HEK293T (cell line): ENCODE results near the gene ADTRP.

Experiments used
- CTCF ChIA-PET: fragments of 350-600 bp; formaldehyde crosslinking; extraction: SDS; loops from one replicate; lab custom pipeline; 2021; ENCODE audit warnings: antibody characterized with exemption, inconsistent platforms; lab: Yijun Ruan, JAX
- POLR2A ChIA-PET: fragments of 350-600 bp; formaldehyde crosslinking; extraction: SDS; loops from one replicate; lab custom pipeline; 2020; ENCODE audit warnings: antibody characterized with exemption, inconsistent platforms; lab: Yijun Ruan, JAX
- DNase-seq: peaks from one replicate; pipeline ENCODE4 v3.0.0; 2012; ENCODE audit warnings: mixed read lengths; ENCODE audit errors: extremely low spot score
- ARNT ChIP-seq: fragments of 450-650 bp; IDR thresholded peaks from 2 replicates; pipeline ENCODE4 v1.6.1; 2017; ENCODE audit warnings: mild to moderate bottlenecking
- BHLHE40 ChIP-seq: fragments of 450-650 bp; IDR thresholded peaks from 2 replicates; pipeline ENCODE4 v1.6.1; 2016; ENCODE audit warnings: mild to moderate bottlenecking, moderate library complexity, borderline replicate concordance
- CTBP1 ChIP-seq: fragments of 450-650 bp; IDR thresholded peaks from 2 replicates; pipeline ENCODE4 v1.6.1; 2016; ENCODE audit warnings: borderline replicate concordance
- ELF4 ChIP-seq: fragments of 450-650 bp; IDR thresholded peaks from 2 replicates; pipeline ENCODE4 v1.6.1; 2017; ENCODE audit warnings: antibody characterized with exemption
- FOXA1 ChIP-seq: fragments of 450-650 bp; IDR thresholded peaks from 2 replicates; pipeline ENCODE4 v1.6.1; 2016; ENCODE audit warnings: mild to moderate bottlenecking
- FOXK2 ChIP-seq: fragments of 450-650 bp; IDR thresholded peaks from 2 replicates; pipeline ENCODE4 v1.6.1; 2016; ENCODE audit warnings: mild to moderate bottlenecking
- FOXM1 ChIP-seq: fragments of 450-650 bp; IDR thresholded peaks from 2 replicates; pipeline ENCODE4 v1.6.1; 2017; ENCODE audit warnings: mild to moderate bottlenecking, borderline replicate concordance
- HDGF ChIP-seq: fragments of 450-650 bp; IDR thresholded peaks from 2 replicates; pipeline ENCODE4 v1.6.1; 2017; ENCODE audit warnings: antibody characterized with exemption, borderline replicate concordance
- L3MBTL2 ChIP-seq: fragments of 450-650 bp; conservative IDR thresholded peaks from 2 replicates; pipeline ENCODE4 v1.6.1; 2016; ENCODE audit warnings: mild to moderate bottlenecking
- LEF1 ChIP-seq: fragments of 450-650 bp; IDR thresholded peaks from 2 replicates; pipeline ENCODE4 v1.6.1; 2017; ENCODE audit warnings: mild to moderate bottlenecking, borderline replicate concordance
- NFRKB ChIP-seq: fragments of 450-650 bp; IDR thresholded peaks from 2 replicates; pipeline ENCODE4 v1.6.1; 2016; ENCODE audit warnings: mild to moderate bottlenecking, moderate library complexity
- PKNOX1 ChIP-seq: fragments of 450-650 bp; IDR thresholded peaks from 2 replicates; pipeline ENCODE4 v1.6.1; 2016
- SP1 ChIP-seq: fragments of 450-650 bp; IDR thresholded peaks from 2 replicates; pipeline ENCODE4 v1.6.1; 2017
- SUZ12 ChIP-seq: fragments of 450-650 bp; IDR thresholded peaks from 2 replicates; pipeline ENCODE4 v1.6.1; 2016; ENCODE audit warnings: mild to moderate bottlenecking
- TARDBP ChIP-seq: fragments of 450-650 bp; IDR thresholded peaks from 2 replicates; pipeline ENCODE4 v1.6.1; 2016
- ZNF384 ChIP-seq: fragments of 450-650 bp; IDR thresholded peaks from 2 replicates; pipeline ENCODE4 v1.6.1; 2016

ADTRP gene

GRCh38 chr6:11722805-11723631 is 55.6 kb downstream of the ADTRP start:
- no peak for DNase-seq
- POLR2A ChIA-PET = no interaction called here
- TF ChIP-seq PKNOX1 = no peak
- TF ChIP-seq NFRKB = no peak
- no peak for TF ChIP-seq L3MBTL2
- no peak for TF ChIP-seq LEF1
- TF ChIP-seq FOXK2 = no peak
- no peak for TF ChIP-seq SUZ12
- no peak for TF ChIP-seq ZNF384
- no peak for TF ChIP-seq TARDBP
- CTCF ChIA-PET = no interaction called here

GRCh38 chr6:11722220-11722619 is 56.4 kb downstream of the ADTRP start:
- DNase-seq = no peak
- POLR2A ChIA-PET = no interaction called here
- TF ChIP-seq LEF1 (no peak), CTBP1 (no peak)
- CTCF ChIA-PET = no interaction called here

- POLR2A ChIA-PET = no interaction called here
- no peak for DNase-seq
- CTCF ChIA-PET = no interaction called here
- TF ChIP-seq TARDBP = no peak
- TF ChIP-seq HDGF = no peak
- TF ChIP-seq BHLHE40 = no peak
- TF ChIP-seq ELF4 = no peak
- TF ChIP-seq ARNT = no peak
- no peak for TF ChIP-seq PKNOX1
- no peak for TF ChIP-seq FOXK2
- no peak for TF ChIP-seq SP1
- no peak for TF ChIP-seq FOXM1
Measured at GRCh38 chr6:11718463-11718862, 60.1 kb downstream of the ADTRP start.

GRCh38 chr6:11718031-11718430 is 60.6 kb downstream of the ADTRP start:
- no peak for TF ChIP-seq NFRKB
- TF ChIP-seq ELF4 = no peak
- no peak for TF ChIP-seq L3MBTL2
- TF ChIP-seq CTBP1 = no peak
- TF ChIP-seq PKNOX1 = no peak
- TF ChIP-seq BHLHE40 = no peak
- TF ChIP-seq HDGF = no peak
- TF ChIP-seq TARDBP = no peak
- TF ChIP-seq ZNF384 = no peak
- no peak for TF ChIP-seq ARNT
- no peak for TF ChIP-seq SUZ12
- no peak for TF ChIP-seq FOXA1
- DNase-seq = no peak
- CTCF ChIA-PET = no interaction called here
- POLR2A ChIA-PET = no interaction called here

- ChIA-PET CTCF (no interaction called here), POLR2A (no interaction called here)
- no peak for DNase-seq
- TF ChIP-seq TARDBP (no peak), CTBP1 (no peak), FOXA1 (no peak), LEF1 (no peak), ZNF384 (no peak)
Measured at GRCh38 chr6:11714798-11715285, 63.8 kb downstream of the ADTRP start.

GRCh38 chr6:11714116-11714797 is 64.3 kb downstream of the ADTRP start:
- DNase-seq = no peak
- TF ChIP-seq SP1 (no peak), SUZ12 (no peak), FOXM1 (no peak), NFRKB (no peak), ARNT (no peak), FOXA1 (no peak)
- POLR2A ChIA-PET = no interaction called here
- CTCF ChIA-PET = no interaction called here

GRCh38 chr6:11712760-11713159 is 65.8 kb downstream of the ADTRP start:
- POLR2A ChIA-PET = no interaction called here
- TF ChIP-seq CTBP1 (no peak), TARDBP (no peak), NFRKB (no peak), FOXM1 (no peak), ARNT (no peak)
- DNase-seq = no peak
- CTCF ChIA-PET = no interaction called here
